ENCODE results near the gene MYO18B.

MYO18B gene

GRCh38 chr22:25791556-25791955 is 49.6 kb downstream of the MYO18B start:
- no peak overlapping the region for H3K4me3 ChIP-seq (ENCODE audit: low read depth, low read length)
- no peak for DNase-seq (ENCODE audit: low read depth, low spot score)
- in situ Hi-C loops (cut with HindIII; ENCODE audit: low sequenced_read_pairs) = no loop called here
- TF ChIP-seq CTCF (IDR thresholded peaks at IDR 0.05; ENCODE audit: low read depth, low read length) = no peak

DNA sequence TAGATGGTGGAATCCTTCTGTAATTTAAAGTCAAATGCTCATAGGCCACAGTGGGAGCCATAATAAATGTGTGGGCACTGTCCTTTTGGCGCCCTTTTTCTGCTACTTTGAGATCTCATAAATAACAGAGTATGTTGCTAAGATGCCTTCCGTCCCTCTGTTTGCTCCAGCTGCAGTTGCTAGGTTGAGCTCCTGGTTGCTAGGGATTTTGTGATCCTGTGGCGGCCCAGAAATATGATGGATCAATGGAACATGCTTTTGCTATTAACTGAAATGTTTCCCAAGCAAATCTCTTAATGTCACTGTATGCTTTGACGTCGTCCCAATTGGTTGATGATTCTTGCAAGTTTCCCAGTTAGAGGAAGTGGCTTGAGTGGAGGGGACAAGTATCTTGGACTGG is 53.5 kb downstream of the MYO18B start:
- TF ChIP-seq CTCF (IDR thresholded peaks at IDR 0.05; ENCODE audit: low read depth, low read length) = no peak
- H3K4me3 ChIP-seq (ENCODE audit: low read depth, low read length) = no peak overlapping the region
- in situ Hi-C loops (cut with HindIII; ENCODE audit: low sequenced_read_pairs) = no loop called here
- DNase-seq (ENCODE audit: low read depth, low spot score) = no peak

DNA sequence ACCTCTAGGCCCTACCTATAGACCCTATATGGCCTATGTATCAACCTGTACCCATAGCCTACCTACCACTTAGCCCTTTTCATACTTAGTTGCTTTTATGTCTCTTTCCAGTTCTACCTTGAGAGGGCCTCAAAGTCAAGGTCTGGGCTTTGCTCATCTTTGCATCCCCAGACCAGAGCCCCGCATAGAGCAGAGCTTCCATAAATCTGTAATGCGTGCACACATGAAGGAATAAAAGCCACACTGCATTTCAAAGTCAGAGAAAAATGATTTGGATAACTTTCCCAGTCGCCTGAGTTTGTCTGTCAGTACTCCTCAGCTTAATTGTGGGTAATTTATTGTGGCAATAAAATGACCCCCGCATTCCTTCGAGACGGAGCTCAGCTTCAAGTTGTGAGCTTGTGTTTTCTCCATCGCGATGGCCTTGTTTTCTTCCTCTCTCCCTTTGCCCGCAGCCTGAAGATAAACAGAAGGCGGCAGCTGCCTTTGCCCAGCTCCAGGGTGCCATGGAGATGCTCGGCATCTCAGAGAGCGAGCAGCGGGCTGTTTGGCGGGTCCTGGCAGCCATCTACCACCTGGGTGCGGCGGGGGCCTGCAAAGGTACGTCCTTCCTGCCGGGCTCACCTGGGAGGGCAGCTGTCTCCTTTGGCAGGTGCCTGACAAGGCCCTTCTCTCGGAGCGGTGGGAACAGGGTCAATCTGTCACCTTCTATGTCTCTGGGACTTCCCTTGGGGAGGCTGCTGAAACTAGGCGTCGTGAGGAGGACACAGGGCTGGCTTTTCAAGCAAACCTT is 55.7 kb downstream of the MYO18B start:
- TF ChIP-seq CTCF (IDR thresholded peaks at IDR 0.05; ENCODE audit: low read depth, low read length) = no peak
- in situ Hi-C loops (cut with HindIII; ENCODE audit: low sequenced_read_pairs) = no loop called here

GRCh38 chr22:25800766-25801165 is 58.8 kb downstream of the MYO18B start:
- TF ChIP-seq CTCF (IDR thresholded peaks at IDR 0.05; ENCODE audit: low read depth, low read length) = no peak
- no peak overlapping the region for H3K4me3 ChIP-seq (ENCODE audit: low read depth, low read length)
- no peak for DNase-seq (ENCODE audit: low read depth, low spot score)
- in situ Hi-C loops (cut with HindIII; ENCODE audit: low sequenced_read_pairs) = no loop called here

More for the DNA sequence above, 55.7 kb downstream of the MYO18B start:
- no peak overlapping the region for H3K4me3 ChIP-seq (ENCODE audit: low read depth, low read length)
- no peak for DNase-seq (ENCODE audit: low read depth, low spot score)

DNA sequence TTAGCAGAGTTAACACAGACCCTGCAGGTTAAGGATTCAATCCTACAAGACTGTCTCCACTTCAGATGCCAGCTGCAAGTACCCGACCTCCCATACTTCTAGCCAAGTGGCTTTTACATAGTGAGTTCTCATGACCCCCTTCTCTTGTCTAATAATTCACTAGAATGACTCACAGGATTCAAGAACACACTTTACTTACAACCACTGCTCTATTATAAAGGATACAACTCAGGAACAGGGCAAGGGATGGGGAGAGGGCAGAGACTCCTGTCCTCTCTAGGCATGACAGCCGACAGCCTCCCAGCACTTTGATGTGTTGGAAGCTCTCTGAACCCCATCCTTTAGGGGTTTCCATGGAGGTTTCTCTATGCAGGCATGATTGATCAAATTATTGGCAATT is 60.0 kb downstream of the MYO18B start:
- TF ChIP-seq CTCF (IDR thresholded peaks at IDR 0.05; ENCODE audit: low read depth, low read length) = no peak
- no peak overlapping the region for H3K4me3 ChIP-seq (ENCODE audit: low read depth, low read length)
- no peak for DNase-seq (ENCODE audit: low read depth, low spot score)
- in situ Hi-C loops (cut with HindIII; ENCODE audit: low sequenced_read_pairs) = no loop called here

DNA sequence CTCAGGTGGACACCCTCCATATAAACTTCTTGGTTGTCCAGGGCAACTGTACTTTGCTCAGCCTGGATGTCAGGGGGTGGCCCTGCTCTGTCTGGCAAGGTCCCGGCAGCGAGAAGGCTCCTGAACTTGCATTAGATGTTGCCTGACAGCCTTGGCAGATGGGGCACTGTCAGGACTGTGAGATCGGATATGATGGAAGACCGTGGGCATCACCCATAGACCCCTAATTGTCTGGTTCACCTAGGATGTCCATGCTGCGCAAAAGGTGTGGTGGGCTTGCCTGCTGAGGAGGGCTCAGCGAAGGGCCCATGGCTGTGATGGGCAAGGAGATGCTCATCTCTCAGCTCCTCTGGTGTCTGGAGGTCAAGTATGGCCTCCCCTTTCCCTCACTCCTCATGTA is 62.7 kb downstream of the MYO18B start:
- H3K4me3 ChIP-seq (ENCODE audit: low read depth, low read length) = no peak overlapping the region

More for the DNA sequence above, 62.7 kb downstream of the MYO18B start:
- DNase-seq (ENCODE audit: low read depth, low spot score) = no peak
- in situ Hi-C loops (cut with HindIII; ENCODE audit: low sequenced_read_pairs) = no loop called here
- no peak for TF ChIP-seq CTCF (IDR thresholded peaks at IDR 0.05; ENCODE audit: low read depth, low read length)

Data from astrocyte of the spinal cord (primary cell).